Astrocyte (in vitro differentiated cells and primary cell): ENCODE measurements around the gene FBN1.

Experiments used
- EZH2 ChIP-seq: IDR thresholded peaks from 2 replicates; pipeline ENCODE4 v1.6.1; 2012; ENCODE audit warnings: mild to moderate bottlenecking, low read length, inconsistent platforms; ENCODE audit not compliant: insufficient read depth
- TF ChIP-seq, protein P1 (sequence below): IDR thresholded peaks from 2 replicates; pipeline ENCODE4 v1.5.1; 2011; ENCODE audit warnings: low read depth, mild to moderate bottlenecking, inconsistent platforms, low read length, moderate library complexity; ENCODE audit not compliant: insufficient read depth

DNA sequence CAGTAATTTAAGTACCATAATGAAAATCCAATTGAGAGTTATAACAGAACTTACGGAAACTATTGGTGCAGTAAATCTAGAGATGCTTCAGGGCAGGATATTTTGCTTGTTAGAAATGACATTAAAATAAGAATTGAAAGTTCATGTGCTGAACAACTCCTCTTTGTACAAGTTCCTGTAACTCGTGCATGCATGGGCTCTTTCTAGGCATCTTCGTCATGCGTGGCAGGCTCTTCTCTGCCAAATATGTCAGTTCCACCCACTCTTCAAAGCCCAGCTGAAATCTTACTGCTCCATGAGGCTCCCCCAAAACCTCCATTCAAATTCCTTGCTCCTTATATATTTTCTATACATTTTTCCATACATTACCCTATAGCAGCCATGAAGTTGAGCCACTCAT, 48.7 kb downstream of the FBN1 start:
- TF ChIP-seq, protein P1, sequence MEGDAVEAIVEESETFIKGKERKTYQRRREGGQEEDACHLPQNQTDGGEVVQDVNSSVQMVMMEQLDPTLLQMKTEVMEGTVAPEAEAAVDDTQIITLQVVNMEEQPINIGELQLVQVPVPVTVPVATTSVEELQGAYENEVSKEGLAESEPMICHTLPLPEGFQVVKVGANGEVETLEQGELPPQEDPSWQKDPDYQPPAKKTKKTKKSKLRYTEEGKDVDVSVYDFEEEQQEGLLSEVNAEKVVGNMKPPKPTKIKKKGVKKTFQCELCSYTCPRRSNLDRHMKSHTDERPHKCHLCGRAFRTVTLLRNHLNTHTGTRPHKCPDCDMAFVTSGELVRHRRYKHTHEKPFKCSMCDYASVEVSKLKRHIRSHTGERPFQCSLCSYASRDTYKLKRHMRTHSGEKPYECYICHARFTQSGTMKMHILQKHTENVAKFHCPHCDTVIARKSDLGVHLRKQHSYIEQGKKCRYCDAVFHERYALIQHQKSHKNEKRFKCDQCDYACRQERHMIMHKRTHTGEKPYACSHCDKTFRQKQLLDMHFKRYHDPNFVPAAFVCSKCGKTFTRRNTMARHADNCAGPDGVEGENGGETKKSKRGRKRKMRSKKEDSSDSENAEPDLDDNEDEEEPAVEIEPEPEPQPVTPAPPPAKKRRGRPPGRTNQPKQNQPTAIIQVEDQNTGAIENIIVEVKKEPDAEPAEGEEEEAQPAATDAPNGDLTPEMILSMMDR, result no peak
- no peak for TF ChIP-seq EZH2
